Peyer's patch (tissue), 4 donors: Measurements from ENCODE around the gene TCF4. TPM values are rescaled to one million over a fixed set of nuclear protein-coding genes. Genes with fewer than 3 reads are reported as not detected.

Experiments used
- DNase-seq, 3 donors: peaks; one replicate each; pipeline ENCODE4 v3.0.0-alpha.2; 2017 to 2019
- H3K27ac ChIP-seq, 4 donors: fragments of 200-600 bp; sonication (generic); one replicate each; pipeline ENCODE4 v1.5.1; 2016 to 2019
- H3K27me3 ChIP-seq, 2 donors: fragments of 200-600 bp; sonication (generic); one replicate each; pipeline ENCODE4 v1.5.1; 2019
- H3K36me3 ChIP-seq, 3 donors: fragments of 200-600 bp; sonication (generic); one replicate each; pipeline ENCODE4 v1.5.1; 2016 to 2019
- H3K4me1 ChIP-seq, 4 donors: fragments of 200-600 bp; sonication (generic); one replicate each; pipeline ENCODE4 v1.5.1; 2016 to 2019
- H3K4me3 ChIP-seq, 4 donors: fragments of 200-600 bp; sonication (generic); 1 replicate in 3 of 4; 2 replicates in 1 of 4; pipeline ENCODE4 v1.5.1; 2016 to 2019; ENCODE audit warnings: mild to moderate bottlenecking in 1 of 4
- H3K9me3 ChIP-seq, 4 donors: fragments of 200-600 bp; sonication (generic); one replicate each; pipeline ENCODE4 v1.5.1; 2016 to 2019; ENCODE audit warnings: mild to moderate bottlenecking in 1 of 4
- CTCF ChIP-seq, 6 experiments: fragments of 450-650 bp in 4 of 6; fragments of 200-600 bp in 2 of 6; sonication (generic) in 1 of 6; IDR thresholded peaks; one replicate each; pipeline ENCODE4 v1.5.1; 2017 to 2019; ENCODE audit warnings: antibody characterized with exemption in 6 of 6, mild to moderate bottlenecking in 3 of 6, moderate library complexity in 1 of 6
- POLR2A ChIP-seq, 2 donors: fragments of 450-650 bp; IDR thresholded peaks; one replicate each; pipeline ENCODE4 v1.5.1; 2017; ENCODE audit warnings: antibody characterized with exemption in 2 of 2, mild to moderate bottlenecking in 2 of 2, moderate library complexity in 2 of 2
- total RNA-seq, 4 donors: library from RNA; depleted of rRNA; stranded (reverse); fragments of >200 nt; gene quantifications; one replicate each; pipeline ENCODE4 v1.1.0, GENCODE V29; 2016

TCF4 gene
- total RNA-seq, 4 donors from 2014 or later = 11.9 to 190 (median 33.8) TPM

- H3K27ac ChIP-seq = peak overlapping the region in 2 of 4 donors; percentile 22 to 32
- no peaks in the 10 kb centered on the region for H3K27me3 ChIP-seq
- no peaks in the 10 kb centered on the region for H3K36me3 ChIP-seq
- H3K4me1 ChIP-seq = no peaks in the 10 kb centered on the region
- no peak overlapping the region for H3K4me3 ChIP-seq
- TF ChIP-seq POLR2A (IDR thresholded peaks at IDR 0.05) (no peak), CTCF (IDR thresholded peaks at IDR 0.05) (no peak)
- no peaks in the 10 kb centered on the region for H3K9me3 ChIP-seq
- no peak for DNase-seq
Observed at GRCh38 chr18:55328301-55328700, 259.7 kb downstream of the TCF4 start.

- Histone ChIP-seq H3K9me3 (no peaks in the 10 kb centered on the region), H3K27me3 (no peaks in the 10 kb centered on the region), H3K4me1 (no peaks in the 10 kb centered on the region), H3K27ac (no peak overlapping the region), H3K36me3 (no peaks in the 10 kb centered on the region), H3K4me3 (no peak overlapping the region)
- no peak for DNase-seq
- TF ChIP-seq POLR2A (IDR thresholded peaks at IDR 0.05) = no peak
- TF ChIP-seq CTCF (IDR thresholded peaks at IDR 0.05) = no peak
Observed at GRCh38 chr18:55327454-55327853, 260.5 kb downstream of the TCF4 start.

GRCh38 chr18:55326134-55326533 lies 261.9 kb downstream of the TCF4 start:
- no peaks in the 10 kb centered on the region for H3K9me3 ChIP-seq
- no peaks in the 10 kb centered on the region for H3K4me1 ChIP-seq
- H3K27me3 ChIP-seq = no peaks in the 10 kb centered on the region
- TF ChIP-seq CTCF (IDR thresholded peaks at IDR 0.05) (no peak), POLR2A (IDR thresholded peaks at IDR 0.05) (no peak)
- no peak for DNase-seq
- H3K4me3 ChIP-seq = no peak overlapping the region
- no peaks in the 10 kb centered on the region for H3K36me3 ChIP-seq
- peak overlapping the region in 1 of 4 donors; percentile 19 for H3K27ac ChIP-seq

GRCh38 chr18:55324166-55324565 lies 263.8 kb downstream of the TCF4 start:
- no peaks in the 10 kb centered on the region for H3K4me1 ChIP-seq
- H3K27ac ChIP-seq = peak overlapping the region in 2 of 4 donors; percentile 86 to 87
- H3K36me3 ChIP-seq = no peaks in the 10 kb centered on the region
- no peaks in the 10 kb centered on the region for H3K27me3 ChIP-seq
- no peak overlapping the region for H3K4me3 ChIP-seq
- no peak for DNase-seq
- no peaks in the 10 kb centered on the region for H3K9me3 ChIP-seq
- TF ChIP-seq POLR2A (IDR thresholded peaks at IDR 0.05) (no peak), CTCF (IDR thresholded peaks at IDR 0.05) (no peak)

GRCh38 chr18:55323051-55323994 lies 264.7 kb downstream of the TCF4 start:
- Histone ChIP-seq H3K36me3 (no peaks in the 10 kb centered on the region), H3K4me1 (no peaks in the 10 kb centered on the region), H3K9me3 (no peaks in the 10 kb centered on the region), H3K27ac (peak overlapping the region; percentile 86 to 91 (median 89)), H3K27me3 (no peaks in the 10 kb centered on the region), H3K4me3 (peak overlapping the region in 3 of 4 donors; percentile 2 to 53 (median 50))
- DNase-seq = no peak
- TF ChIP-seq POLR2A (IDR thresholded peaks at IDR 0.05) (no peak), CTCF (IDR thresholded peaks at IDR 0.05) (no peak)
